ENCODE data around the gene MRPL19.
"Not testable (repeated sequence)": the region's sequence is repeated elsewhere in the genome, so short reads cannot be mapped to it uniquely, and the experiment has no call there.

The MRPL19 gene

DNA sequence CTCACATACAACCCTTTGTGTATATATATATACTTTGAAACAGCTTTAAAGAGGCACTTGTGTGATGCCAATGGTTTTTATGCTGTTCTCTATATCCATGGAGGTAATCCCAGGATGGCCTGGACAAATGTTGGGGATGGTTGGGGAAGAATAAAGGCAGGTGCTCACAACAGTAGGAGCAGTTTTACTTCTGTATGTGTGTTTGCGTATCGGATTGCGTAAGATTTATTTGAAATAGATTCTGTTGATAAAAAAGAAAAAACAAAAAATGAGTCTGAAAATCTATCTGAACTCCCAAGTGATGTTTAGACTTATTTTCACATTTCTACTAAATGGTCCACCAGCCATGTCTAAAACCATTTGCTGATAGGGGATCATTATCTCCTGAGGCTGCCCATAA lies 29.3 kb downstream of the MRPL19 start:
- no peak for DNase-seq

DNA sequence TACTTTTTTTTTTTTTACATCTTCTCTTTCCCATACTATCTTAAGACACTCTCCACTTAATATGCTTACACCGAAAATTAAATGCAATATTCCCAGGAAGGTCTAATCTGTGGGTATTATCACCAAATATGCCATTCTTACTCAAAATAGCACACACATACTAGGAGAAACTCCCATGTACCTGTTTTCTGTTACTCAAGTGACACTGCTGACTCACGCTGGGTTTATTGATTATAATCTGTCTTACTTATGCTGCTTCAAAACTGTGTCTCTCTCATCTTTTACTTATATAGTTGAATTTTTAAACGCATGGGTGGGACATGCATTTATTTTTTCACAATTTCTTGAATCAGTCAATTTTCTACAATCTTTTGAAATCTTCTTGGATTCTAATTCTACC lies 29.9 kb downstream of the MRPL19 start:
- no peak for DNase-seq

DNA sequence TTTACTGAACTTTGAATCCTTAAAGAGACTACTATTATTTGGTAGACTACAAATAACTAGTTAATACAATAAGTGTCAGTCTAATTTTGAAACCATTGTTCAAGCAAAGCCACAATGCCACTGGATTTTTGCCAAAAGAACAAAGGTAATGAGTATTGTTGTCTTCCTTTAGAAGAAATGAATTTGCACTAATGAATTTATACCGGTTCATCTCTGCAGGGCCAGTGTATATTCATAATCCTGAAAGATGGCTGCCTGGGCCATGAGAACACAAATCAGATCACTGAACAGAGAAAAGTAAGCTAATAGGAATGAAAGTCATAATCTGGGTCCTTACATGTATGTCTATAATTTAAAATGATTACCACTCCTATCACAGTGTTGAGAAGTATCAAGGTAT lies 33.0 kb downstream of the MRPL19 start:
- DNase-seq = no peak

DNA sequence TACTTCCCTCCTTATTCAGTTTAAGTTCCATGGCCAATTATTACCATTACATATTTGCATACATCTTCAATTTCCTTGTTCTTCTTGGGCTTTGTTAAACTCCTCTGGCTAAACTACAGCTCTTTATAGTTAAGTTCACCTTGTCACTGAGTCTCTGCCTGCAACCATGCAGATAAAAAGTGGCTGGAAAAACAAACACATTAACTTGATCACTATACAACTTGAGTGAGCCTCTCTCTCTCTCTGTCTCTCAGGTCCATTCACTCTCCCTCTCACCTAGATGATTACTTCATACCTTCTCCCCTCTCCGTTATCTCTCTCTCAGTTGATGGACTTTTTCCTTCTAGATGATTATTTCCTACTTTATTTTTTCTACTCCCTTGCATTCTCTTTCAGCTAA lies 33.8 kb downstream of the MRPL19 start:
- no peak for DNase-seq

GRCh38 chr2:75683430-75683829 lies 36.8 kb downstream of the MRPL19 start:
- DNase-seq = not testable (repeated sequence)

DNA sequence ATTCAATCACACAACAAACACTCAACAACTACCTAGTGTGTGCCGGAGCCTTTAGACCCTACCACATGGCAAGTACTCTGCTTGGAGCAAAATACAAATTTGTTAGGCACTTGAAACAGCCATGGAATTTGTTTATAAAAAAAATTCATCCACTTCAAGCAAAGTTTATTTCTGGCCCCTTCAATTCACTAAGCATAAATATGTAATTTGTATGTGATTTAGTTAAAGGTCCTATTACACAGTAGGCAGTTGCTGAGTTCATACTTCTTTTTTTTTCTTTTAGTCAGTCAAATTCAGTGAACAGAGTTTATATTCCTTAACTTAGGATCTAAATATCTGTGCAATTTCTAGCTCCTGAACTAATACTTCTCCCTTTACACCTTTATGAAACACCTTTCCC lies 41.6 kb downstream of the MRPL19 start:
- DNase-seq = no peak

GRCh38 chr2:75698918-75699317 lies 52.3 kb downstream of the MRPL19 start:
- no peak for DNase-seq

GRCh38 chr2:75702593-75702992 lies 56.0 kb downstream of the MRPL19 start:
- DNase-seq = no peak

- no peak for DNase-seq
These were observed 57.2 kb downstream of the MRPL19 start for GRCh38 chr2:75703589-75704287.

GRCh38 chr2:75705921-75706320 lies 59.3 kb downstream of the MRPL19 start:
- DNase-seq = no peak

GRCh38 chr2:75707901-75708300 lies 61.3 kb downstream of the MRPL19 start:
- DNase-seq = no peak

DNA sequence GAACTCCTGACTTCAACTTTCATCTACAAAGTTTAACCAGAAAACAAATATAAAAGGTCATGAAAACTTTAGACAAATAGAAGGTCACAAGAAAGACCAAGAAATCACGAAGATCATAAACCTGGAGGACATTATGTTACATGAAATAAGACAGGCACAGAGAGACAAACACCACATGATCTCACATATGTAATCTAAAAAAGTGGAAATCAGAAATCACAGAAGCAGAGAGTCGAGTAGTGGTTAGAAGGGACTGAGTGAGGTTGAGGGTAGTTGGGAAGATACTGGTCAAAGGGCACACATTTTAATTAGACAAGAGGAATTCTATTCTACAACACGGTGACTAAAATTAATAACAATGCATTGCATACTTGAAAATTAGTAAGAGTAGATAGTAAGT lies 62.7 kb downstream of the MRPL19 start:
- no peak for DNase-seq

DNA sequence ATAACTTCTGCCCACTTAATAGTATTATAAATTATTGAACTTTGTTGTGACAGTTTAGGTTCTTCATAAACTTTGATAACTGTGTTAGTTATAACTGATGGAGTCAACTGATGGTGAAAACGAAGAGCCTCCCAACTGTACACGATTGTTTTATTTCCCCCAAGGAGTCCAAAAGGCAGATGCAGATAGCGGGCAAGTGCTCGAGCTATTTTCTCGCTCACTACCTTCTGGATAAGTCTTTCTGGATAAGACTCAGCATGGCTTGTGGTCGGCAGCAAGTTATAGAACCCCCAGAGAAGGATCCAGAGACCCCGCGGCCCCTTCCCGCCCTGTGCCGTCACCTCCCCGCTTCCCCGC lies 63.6 kb downstream of the MRPL19 start:
- no peak for DNase-seq

DNA sequence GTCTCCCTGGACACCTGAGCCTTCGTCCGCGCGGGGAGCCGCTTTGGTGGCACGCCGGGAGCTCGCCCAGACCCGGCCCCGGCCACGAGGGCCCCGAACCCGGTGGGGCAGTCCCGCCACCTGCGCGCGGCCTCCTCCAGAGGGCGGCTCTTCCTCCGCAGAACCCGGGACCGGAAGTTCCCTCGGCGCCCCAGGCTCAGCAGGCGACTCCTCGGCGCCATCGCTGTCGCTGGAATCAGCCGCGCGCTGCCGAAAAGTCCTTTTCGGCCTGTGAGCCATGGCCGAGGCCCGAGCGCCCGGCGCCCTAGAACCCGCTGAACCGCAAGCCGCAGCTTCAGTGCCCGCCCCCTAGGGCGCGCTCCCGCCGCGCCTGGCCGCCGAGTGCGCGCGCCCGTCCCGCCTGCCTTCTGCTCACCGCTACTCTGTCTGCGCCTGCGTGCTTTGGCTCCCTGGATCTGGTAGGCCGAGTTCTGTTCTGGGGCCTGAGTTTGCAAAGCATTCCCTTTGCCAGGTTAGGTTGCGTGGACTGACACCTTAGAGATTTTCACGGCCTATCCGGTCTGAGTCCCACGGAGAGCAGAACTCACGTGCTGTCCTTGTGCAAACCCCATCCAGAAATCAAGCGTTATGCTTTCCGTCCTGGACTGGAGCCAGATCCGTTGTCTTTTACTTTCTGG lies 64.1 kb downstream of the MRPL19 start, which contains the start of gene GCFC2:
TSS of gene GCFC2 (minus strand) at position 339 of the 677 bp plus-strand sequence. CDS start at position 279, 60 bp downstream.
- DNase-seq = peak; percentile 91

DNA sequence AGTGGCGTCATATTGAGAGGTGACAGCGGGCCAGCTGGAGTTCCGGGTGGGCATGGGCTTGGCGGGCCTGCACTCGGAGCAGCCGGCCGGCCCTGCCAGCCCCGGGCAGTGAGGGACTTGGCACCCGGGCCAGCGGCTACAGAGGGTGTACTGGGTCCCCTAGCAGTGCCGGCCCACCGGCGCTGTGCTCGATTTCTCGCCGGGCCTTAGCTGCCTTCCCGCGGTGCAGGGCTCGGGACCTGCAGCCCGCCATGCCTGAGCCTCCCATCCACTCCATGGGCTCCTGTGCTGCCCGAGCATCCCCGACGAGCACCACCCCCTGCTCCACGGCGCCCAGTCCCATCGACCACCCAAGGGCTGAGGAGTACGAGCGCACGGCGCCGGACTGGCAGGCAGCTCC lies 65.0 kb downstream of the MRPL19 start:
- not testable (repeated sequence) for DNase-seq

DNA sequence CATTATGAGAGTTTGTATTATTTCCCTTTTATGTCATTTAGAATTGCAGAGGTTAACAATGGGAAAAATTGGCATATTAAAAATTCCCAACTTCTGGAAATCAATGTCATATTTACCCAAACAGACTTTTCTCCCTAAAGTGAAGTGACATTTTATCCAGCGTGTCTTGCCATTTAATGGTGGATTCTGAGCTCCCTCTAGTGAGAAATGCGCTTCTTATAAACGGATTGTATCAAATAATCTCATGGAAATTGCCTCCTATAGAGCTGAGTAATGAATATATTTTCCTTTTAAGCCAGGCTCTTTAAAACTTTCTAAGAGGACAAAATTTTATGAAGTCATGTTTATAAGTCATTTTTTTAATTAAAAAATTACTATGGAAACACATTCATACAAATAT lies 69.8 kb downstream of the MRPL19 start:
- DNase-seq = no peak

- DNase-seq = no peak
These were observed 73.0 kb downstream of the MRPL19 start for GRCh38 chr2:75719616-75720015.

DNA sequence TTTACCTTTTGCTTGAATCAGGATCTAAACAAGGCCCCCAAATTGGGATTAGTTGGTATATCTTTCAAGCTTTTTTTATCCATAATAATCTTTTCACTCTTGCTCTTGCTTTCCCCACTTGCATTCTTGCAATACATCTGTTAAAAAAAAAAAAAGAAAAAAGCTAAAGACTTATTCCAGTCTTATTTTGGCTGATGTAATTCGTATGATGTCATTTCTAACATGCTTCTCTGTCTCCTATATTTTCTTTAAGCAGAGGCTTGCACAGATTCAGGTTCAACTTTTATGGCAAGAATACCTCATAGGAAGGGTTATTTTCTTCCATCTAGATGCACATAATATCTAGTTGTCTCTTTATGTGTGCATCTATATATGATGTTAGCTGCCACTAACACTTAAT lies 73.9 kb downstream of the MRPL19 start:
- DNase-seq = no peak

DNA sequence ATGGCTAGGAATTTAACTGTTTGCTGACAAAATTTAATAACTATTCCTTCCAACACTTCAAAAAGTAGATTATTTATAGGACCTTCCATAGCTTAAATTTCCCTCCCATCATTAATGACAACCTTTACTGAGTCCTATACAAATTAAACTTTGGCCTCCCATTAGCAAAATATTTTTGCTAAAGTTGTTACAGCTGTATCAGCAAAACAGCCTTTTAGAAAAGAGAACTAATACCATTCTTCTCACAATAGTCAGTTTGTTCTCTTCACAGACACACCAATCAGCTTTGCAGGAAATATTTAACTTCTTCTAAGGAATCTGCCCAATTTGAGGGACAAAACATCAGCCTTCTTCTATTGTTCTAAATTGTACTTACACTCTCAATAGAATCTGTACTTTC lies 76.1 kb downstream of the MRPL19 start:
- DNase-seq = no peak

DNA sequence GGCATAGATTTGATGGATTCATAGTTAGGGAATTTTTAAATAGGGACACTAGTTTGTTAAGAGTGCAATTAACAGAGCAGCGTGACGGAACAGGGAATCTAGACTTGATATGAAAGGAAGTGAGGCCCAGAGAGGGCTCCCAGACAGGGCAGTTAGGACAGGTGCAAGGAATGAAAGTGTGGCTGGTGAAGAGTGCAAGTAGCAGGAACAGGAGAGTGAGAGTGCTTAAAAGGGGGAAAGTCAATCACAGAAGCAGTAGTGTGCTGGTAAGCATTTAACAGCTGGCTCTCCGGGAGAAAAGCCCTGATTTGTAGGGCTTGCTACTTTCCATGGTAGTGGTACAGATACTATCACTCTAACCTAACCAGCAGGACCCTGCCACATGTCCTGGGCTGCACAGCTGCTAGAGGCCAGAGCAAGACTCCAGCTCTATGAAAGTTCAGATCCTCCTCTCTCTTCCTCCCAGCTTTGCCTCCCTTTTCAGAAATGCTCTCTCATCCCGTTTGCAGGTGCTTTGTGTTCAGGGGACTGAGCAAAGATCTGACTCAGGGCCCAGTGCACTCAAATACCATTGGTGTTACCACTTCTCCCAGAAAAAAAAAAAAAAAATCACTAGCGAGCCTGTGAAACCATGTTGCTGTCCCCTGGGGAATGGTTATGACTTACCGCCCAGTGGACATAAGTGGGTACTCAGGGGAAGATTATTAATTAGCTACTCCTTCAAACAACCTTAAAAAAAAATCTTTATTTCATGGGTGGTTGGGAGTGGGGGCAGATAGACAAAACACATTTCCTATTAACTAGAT lies 82.2 kb downstream of the MRPL19 start:
- no peak for DNase-seq

DNA sequence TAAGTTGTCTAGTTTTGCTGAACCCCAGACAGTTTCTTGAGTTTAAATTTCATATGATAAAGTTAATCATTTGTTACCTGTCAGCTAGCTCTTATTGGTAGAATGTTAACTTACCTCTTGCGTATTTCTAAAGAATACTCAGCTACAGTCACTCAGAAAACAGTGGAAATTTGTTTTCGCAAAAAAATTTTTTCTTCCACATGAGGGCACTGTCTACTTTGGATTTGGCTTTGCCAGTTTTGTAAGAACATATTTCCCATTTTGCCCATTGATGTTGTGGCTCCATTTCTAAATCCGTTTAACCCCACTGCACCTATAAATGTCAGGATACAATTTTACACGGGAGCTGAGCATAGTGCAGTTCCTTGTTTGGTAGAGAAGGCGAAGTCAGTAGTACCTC lies 83.3 kb downstream of the MRPL19 start:
- DNase-seq = no peak

- DNase-seq = no peak
These were observed 89.7 kb downstream of the MRPL19 start for GRCh38 chr2:75736276-75736675.

- DNase-seq = no peak
These were observed 91.4 kb downstream of the MRPL19 start for GRCh38 chr2:75737961-75738360.

Data from NCI-H510A (cell line).